Limb (tissue), 2 donors: Measurements from ENCODE around the gene PRKCD.

Source experiments
- DNase-seq, 2 donors: peaks; one replicate each; pipeline ENCODE4 v3.0.0-alpha.2; 2016; ENCODE audit errors: extremely low spot score in 2 of 2

PRKCD gene

GRCh38 chr3:53230789-53231188 lies 69.8 kb downstream of the PRKCD start:
- peak in 1 of 2 donors; percentile 15 for DNase-seq

GRCh38 chr3:53231532-53232511 lies 70.8 kb downstream of the PRKCD start:
- peak in 1 of 2 donors; percentile 16 for DNase-seq

DNA sequence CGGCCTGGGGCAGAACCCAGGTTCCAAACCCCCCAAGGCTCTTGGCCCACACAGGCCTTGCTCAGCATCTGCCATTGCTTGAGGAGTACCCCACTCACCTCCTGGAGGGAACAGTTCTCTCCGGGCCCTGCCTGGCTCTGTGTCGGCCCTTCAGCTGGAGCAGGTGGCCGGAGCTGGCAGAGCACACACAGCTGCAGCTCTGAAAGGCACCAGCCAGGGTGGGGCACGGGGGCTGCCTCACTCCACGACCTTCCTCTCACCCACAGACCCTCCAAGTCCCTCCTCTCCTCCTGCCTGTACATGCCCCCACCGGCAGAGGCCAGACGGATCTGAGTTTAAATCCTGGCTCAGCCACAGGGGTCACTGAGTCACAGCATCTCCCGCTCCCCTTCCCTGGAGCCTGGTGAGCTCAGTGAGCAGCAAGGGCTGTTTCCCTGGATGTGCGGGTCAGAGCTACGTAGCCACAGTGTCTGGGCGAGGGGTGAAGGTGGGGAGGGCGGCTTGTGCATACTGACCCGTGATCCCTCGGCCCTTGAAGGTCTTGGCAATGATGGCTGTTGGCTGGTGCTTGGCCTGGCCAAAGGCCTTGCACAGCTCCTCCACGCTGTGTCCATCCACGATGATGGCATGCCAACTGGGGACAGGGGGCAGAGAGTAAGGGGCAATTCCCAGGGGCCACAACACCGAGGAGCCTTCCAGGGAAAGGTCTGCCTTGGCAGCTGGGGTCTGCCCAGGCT lies 71.8 kb downstream of the PRKCD start:
- no peak for DNase-seq

- no peak for DNase-seq
Observed at GRCh38 chr3:53234130-53234840, 73.3 kb downstream of the PRKCD start.

DNA sequence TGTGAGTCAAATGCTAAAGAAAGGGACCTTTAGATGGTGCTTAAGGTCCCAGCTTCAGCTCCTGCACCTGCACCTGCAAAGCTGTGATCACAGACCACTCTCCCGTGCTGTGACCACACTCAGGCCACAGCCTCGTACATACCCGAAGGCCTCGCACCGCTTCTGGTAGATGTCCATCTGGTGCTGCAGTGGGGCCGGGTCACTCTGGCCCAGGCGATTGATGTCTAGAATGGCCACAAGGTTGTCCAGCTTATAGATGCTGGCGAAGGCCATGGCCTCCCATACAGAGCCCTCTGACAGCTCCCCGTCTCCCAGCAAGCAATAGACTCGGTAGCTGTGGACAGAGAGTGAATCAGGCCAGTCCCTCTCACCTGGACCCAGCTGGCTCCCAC lies 73.8 kb downstream of the PRKCD start:
- DNase-seq, result no peak

DNA sequence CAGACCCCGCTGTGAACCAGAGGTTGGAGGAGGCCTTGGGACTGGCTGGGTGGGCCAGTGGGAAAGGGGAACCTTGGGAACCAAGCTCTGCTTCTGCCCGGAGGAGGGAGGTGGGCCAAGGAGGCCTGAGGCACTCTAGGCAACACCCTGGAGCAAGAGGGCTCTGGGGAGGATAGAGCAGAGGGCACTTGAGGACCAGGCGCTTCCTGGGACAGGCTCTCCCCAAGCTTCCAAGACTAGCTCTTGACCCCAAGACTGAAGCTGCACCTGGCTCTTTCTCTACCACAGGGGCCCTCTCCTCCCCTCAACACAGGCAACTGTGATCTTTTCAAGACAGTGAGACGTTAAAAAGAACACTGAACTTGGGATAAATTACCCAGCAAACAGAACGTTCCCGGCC lies 74.5 kb downstream of the PRKCD start:
- DNase-seq, result no peak

- no peak for DNase-seq
Observed at GRCh38 chr3:53236112-53236841, 75.3 kb downstream of the PRKCD start.

DNA sequence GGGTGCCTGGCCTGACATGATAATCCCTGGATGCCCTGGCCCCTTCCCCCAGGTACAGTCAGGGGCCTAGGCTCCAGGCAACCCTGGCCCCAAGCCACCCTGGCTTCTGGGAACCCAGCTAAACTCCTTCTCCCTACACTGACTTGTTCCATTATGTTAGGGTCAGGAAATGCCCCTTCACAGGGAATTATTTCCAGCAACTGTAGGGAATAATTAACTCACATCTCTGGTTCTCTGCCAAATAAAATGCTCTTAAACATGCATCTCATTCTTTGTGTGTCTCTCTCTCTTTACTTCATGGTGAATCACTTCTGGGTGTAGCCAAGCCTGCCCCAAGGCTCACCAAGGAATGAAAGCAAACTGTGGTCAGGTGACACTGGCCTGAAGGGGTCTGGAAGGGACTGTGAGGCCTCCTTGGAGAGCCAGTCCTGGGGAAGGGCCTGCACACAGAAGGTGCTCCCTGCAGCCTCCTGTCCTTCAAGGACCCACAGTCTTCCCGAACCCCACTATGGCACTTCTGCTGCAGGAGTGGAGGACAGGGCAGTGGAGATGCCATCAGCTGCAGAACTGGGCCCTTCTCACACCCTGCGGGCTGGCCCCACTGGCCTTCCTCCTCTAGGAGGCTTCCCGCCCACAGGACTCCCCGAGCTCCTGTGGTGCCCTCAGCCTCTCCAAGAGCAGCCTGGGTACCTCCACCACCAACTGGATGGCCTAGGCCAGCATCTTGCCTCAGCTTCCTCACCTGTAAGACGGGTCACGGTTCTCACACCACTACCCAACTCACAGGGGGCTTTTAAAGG lies 77.2 kb downstream of the PRKCD start:
- no peak for DNase-seq

DNA sequence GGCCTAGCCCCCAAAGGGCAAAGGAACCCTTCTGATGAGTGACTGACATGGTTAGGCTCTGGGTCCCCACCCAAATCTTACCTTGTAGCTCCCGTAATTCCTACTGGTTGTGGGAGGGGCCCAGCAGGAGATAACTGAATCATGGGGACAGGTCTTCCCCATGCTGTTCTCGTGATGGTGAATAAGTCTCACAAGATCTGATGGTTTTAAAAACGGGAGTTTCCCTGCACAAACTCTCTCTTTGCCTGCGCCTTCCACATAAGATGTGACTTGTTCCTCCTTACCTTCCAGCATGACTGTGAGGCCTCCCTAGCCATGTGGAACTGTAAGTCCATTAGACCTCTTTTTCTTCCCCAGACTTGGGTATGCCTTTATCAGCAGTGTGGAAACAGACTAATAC lies 77.9 kb downstream of the PRKCD start:
- DNase-seq, result no peak

DNA sequence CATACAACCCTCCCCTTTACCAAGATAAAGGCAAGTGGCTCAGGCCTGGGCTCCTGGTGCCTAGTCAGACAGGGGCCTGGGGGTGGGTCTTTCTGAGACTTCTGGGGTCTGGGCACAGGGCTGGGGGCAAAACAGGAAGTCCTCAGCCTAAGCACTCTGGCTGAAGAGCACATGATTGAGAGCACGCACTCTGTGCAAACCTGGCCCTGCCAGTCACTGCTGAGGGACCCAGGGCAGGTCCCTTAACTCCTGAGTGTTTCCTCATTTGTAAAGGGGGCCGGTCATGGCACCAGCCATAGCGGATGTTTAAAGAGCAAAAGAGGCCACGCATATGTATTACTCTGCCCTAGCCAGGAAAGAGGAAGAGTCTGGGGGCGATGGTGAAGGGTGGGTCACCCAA lies 78.8 kb downstream of the PRKCD start:
- DNase-seq, result no peak

DNA sequence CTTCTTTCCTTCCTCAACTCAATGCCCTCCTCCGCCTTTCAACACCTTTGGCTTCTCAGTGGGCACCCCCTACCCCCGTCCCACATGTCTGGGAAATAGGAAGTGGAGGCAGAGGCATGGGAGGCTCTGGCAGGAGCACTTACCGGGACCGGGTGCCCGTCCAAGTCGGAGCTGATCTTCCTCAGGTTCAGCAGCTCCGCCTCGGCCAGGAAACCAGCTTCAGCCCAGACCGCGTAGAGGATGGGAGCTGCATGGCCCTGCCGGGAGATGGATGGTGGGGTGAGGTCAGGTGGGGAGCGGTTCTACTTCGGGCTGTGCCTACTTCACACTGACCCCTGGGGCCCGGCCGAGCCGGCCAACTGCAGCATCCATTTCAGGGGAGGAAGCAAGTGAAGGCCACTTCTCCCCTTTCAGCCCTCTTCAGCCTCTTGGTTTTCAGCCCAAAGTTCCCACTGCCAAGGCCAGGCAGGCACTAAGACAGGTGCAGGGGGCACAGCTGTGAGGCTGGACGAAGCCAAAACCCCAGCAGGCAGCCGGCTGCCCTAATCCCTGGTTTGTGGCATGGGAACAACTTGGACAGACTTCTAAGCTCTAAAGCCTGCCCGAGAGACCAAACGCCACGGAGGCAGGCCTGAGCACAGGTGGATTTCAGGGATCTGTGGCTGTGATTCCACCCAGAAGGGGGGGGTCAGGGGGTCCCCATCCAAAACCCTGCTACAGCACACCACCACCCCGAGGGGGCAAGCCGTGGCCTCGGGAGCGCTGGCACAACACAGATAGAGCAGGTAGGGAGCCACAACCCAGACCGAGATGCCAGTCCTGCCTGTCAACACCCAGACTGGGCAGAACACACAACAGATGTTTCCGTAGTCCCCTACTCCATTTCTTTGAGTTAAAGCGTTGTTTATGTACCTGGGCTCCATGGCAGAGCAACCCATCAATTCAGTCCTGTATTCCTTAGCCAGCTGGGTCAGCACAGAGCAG lies 80.3 kb downstream of the PRKCD start:
- no peak for DNase-seq

DNA sequence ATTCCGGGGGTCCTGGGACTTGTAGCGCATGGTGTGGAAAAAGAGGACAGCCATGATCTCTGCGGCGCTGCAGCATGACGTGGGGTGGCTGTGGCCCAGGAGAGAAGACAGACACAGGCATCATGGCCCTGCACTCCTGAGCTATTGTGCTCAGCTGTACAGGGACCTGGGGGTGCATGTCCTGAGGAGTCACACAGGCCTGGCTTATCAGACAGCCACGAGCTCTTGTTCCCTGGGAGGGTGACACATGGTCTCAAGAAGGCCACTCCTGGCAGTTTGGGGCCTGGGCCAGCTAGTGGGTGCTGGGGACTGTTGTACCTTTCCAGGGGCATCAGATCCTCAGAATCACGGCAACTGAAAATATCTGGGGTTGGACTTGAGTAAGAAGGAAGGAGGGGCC lies 81.1 kb downstream of the PRKCD start:
- no peak for DNase-seq
